GM12891 (cell line): ENCODE results near the gene AHI1.

Experiments
- POLR2AphosphoS5 ChIP-seq: IDR thresholded peaks from 2 replicates; pipeline ENCODE4 v1.6.1; 2011; ENCODE audit warnings: low read depth, low read length, control low read depth
- TAF1 ChIP-seq: IDR thresholded peaks from 2 replicates; pipeline ENCODE4 v1.6.1; 2011; ENCODE audit warnings: low read depth, low read length, control low read depth

- TF ChIP-seq TAF1 (no peak), POLR2AphosphoS5 (no peak)
These were observed 73.2 kb downstream of the AHI1 start for GRCh38 chr6:135424385-135424784.
